ENCODE measurements around the gene LMF1.

LMF1 gene

GRCh38 chr16:901149-901548 is 69.6 kb downstream of the LMF1 start:
- TF ChIP-seq CTCF (IDR thresholded peaks at IDR 0.05) (no peak), ZFX (IDR thresholded peaks at IDR 0.05; ENCODE audit: borderline replicate concordance) (no peak)
- H3K27ac ChIP-seq = no peak overlapping the region

GRCh38 chr16:900211-900610 is 70.6 kb downstream of the LMF1 start:
- no peak overlapping the region for H3K27ac ChIP-seq
- TF ChIP-seq ZFX (IDR thresholded peaks at IDR 0.05; ENCODE audit: borderline replicate concordance) (no peak), CTCF (IDR thresholded peaks at IDR 0.05) (no peak)

GRCh38 chr16:899683-900060 is 71.1 kb downstream of the LMF1 start:
- H3K27ac ChIP-seq = no peak overlapping the region
- no peak for TF ChIP-seq CTCF (IDR thresholded peaks at IDR 0.05)

- H3K27ac ChIP-seq = no peak overlapping the region
- no peak for TF ChIP-seq CTCF (IDR thresholded peaks at IDR 0.05)
- no peak for TF ChIP-seq ZFX (IDR thresholded peaks at IDR 0.05; ENCODE audit: borderline replicate concordance)
Observed at GRCh38 chr16:898761-899682, 71.8 kb downstream of the LMF1 start.

GRCh38 chr16:898216-898615 is 72.6 kb downstream of the LMF1 start:
- TF ChIP-seq CTCF (IDR thresholded peaks at IDR 0.05) = no peak
- no peak for TF ChIP-seq ZFX (IDR thresholded peaks at IDR 0.05; ENCODE audit: borderline replicate concordance)
- no peak overlapping the region for H3K27ac ChIP-seq

- H3K27ac ChIP-seq = no peak overlapping the region
- no peak for TF ChIP-seq CTCF (IDR thresholded peaks at IDR 0.05)
- TF ChIP-seq ZFX (IDR thresholded peaks at IDR 0.05; ENCODE audit: borderline replicate concordance) = no peak
Observed at GRCh38 chr16:897701-898100, 73.1 kb downstream of the LMF1 start.

GRCh38 chr16:897200-897543 is 73.6 kb downstream of the LMF1 start:
- TF ChIP-seq CTCF (IDR thresholded peaks at IDR 0.05) (no peak), ZFX (IDR thresholded peaks at IDR 0.05; ENCODE audit: borderline replicate concordance) (no peak)
- no peak overlapping the region for H3K27ac ChIP-seq
